Stimulated activated CD4-positive, alpha-beta T cell treated with anti-CD3 and anti-CD28 coated beads, Interleukin-1b, Interleukin-23, amount 100 ng/mL, for 4 hours (primary cell): ENCODE measurements around the gene SMARCAL1.

Experiments
- DNase-seq, 2 donors: peaks; one replicate each; pipeline ENCODE4 v3.0.0-alpha.2; 2020; ENCODE audit warnings: low read depth in 2 of 2

The SMARCAL1 gene

GRCh38 chr2:216426938-216427337, 14.7 kb downstream of the SMARCAL1 start:
- no peak for DNase-seq

GRCh38 chr2:216428618-216429350, 16.5 kb downstream of the SMARCAL1 start:
- DNase-seq: no peak

GRCh38 chr2:216429428-216429827, 17.1 kb downstream of the SMARCAL1 start:
- DNase-seq: no peak

GRCh38 chr2:216430811-216431530, 18.7 kb downstream of the SMARCAL1 start:
- no peak for DNase-seq

- DNase-seq: no peak
Measured at GRCh38 chr2:216431531-216431856, 19.2 kb downstream of the SMARCAL1 start.

- no peak for DNase-seq
Measured at GRCh38 chr2:216436383-216436782, 24.1 kb downstream of the SMARCAL1 start.

- DNase-seq: no peak
Measured at GRCh38 chr2:216441308-216442010, 29.2 kb downstream of the SMARCAL1 start.

- no peak for DNase-seq
Measured at GRCh38 chr2:216445501-216445900, 33.2 kb downstream of the SMARCAL1 start.

GRCh38 chr2:216446343-216446742, 34.1 kb downstream of the SMARCAL1 start:
- DNase-seq: no peak

GRCh38 chr2:216447293-216447692, 35.0 kb downstream of the SMARCAL1 start:
- no peak for DNase-seq

GRCh38 chr2:216448829-216449228, 36.5 kb downstream of the SMARCAL1 start:
- DNase-seq: no peak

- DNase-seq: no peak
Measured at GRCh38 chr2:216450346-216450745, 38.1 kb downstream of the SMARCAL1 start.

- no peak for DNase-seq
Measured at GRCh38 chr2:216450784-216451183, 38.5 kb downstream of the SMARCAL1 start.

GRCh38 chr2:216453955-216454614, 41.8 kb downstream of the SMARCAL1 start:
- no peak for DNase-seq

GRCh38 chr2:216463148-216463547, 50.9 kb downstream of the SMARCAL1 start:
- no peak for DNase-seq

- no peak for DNase-seq
Measured at GRCh38 chr2:216464104-216464720, 51.9 kb downstream of the SMARCAL1 start.

- DNase-seq: no peak
Measured at GRCh38 chr2:216465579-216466195, 53.4 kb downstream of the SMARCAL1 start.

GRCh38 chr2:216467845-216468244, 55.6 kb downstream of the SMARCAL1 start:
- DNase-seq: no peak

GRCh38 chr2:216469661-216470060, 57.4 kb downstream of the SMARCAL1 start:
- DNase-seq: no peak

GRCh38 chr2:216473187-216473586, 60.9 kb downstream of the SMARCAL1 start:
- DNase-seq: no peak

GRCh38 chr2:216474925-216475670, 62.8 kb downstream of the SMARCAL1 start:
- DNase-seq: no peak
